Right lobe of liver (tissue), 6 donors: ENCODE measurements around the gene BRINP3. TPM values are rescaled to one million over a fixed set of nuclear protein-coding genes. Genes with fewer than 3 reads are reported as not detected.

Source experiments
- ATAC-seq, 4 donors: fragments of 200-7000 bp; cut with Tn5 transposase; one replicate each; pipeline ENCODE4 v1.9.1; 2020; ENCODE audit warnings: mild to moderate bottlenecking in 4 of 4, moderate library complexity in 4 of 4
- DNase-seq, 3 donors: peaks; one replicate each; pipeline ENCODE4 v3.0.0-alpha.2; 2020
- H3K27ac ChIP-seq, 3 donors: fragments of 200-600 bp; one replicate each; pipeline ENCODE4 v1.8.0; 2022
- H3K27me3 ChIP-seq, 2 donors: fragments of 200-600 bp; one replicate each; pipeline ENCODE4 v1.8.0; 2022
- H3K36me3 ChIP-seq, 4 donors: fragments of 200-600 bp; sonication (generic) in 1 of 4; one replicate each; pipeline versions ENCODE4 v1.5.1 to v1.8.0; 2017 to 2022; ENCODE audit warnings: control low read depth in 1 of 4
- H3K4me1 ChIP-seq, 4 donors: fragments of 200-600 bp; sonication (generic) in 1 of 4; one replicate each; pipeline versions ENCODE4 v1.5.1 to v1.8.0; 2017 to 2022; ENCODE audit warnings: control low read depth in 1 of 4
- H3K4me3 ChIP-seq, 3 donors: fragments of 200-600 bp; one replicate each; pipeline ENCODE4 v1.8.0; 2022
- H3K9me3 ChIP-seq, 4 donors: fragments of 200-600 bp; sonication (generic) in 1 of 4; one replicate each; pipeline versions ENCODE4 v1.5.1 to v1.8.0; 2017 to 2022; ENCODE audit warnings: control low read depth in 1 of 4
- CTCF ChIP-seq, 4 donors: fragments of 200-600 bp in 3 of 4; fragments of 450-650 bp in 1 of 4; IDR thresholded peaks; one replicate each; pipeline versions ENCODE4 v1.5.1 to v1.8.0; 2016 to 2022; ENCODE audit warnings: antibody characterized with exemption in 4 of 4, mild to moderate bottlenecking in 2 of 4
- POLR2A ChIP-seq: fragments of 450-650 bp; IDR thresholded peaks from one replicate; pipeline ENCODE4 v1.6.1; 2017; ENCODE audit warnings: antibody characterized with exemption, mild to moderate bottlenecking
- WGBS: methylation state at CpG from one replicate; pipeline ENCODE4 v1.1.6; 2018; ENCODE audit warnings: low coverage, low lambda C conversion rate; ENCODE audit not compliant: insufficient coverage; ENCODE audit errors: missing lambda C conversion rate; 5-methylcytosine and 5-hydroxymethylcytosine counted together
- intact Hi-C, 2 donors: fragments of 100-400 bp; cut with DNase I; formaldehyde crosslinking; loops; one replicate each; pipeline versions ENCODE4 v1.11.2 to v1.14.1; 2022
- total RNA-seq, 6 experiments: library from RNA; depleted of rRNA in 2 of 6; stranded (reverse); fragments of >200 nt in 2 of 6; fragmentation: NEBNext Ultra II Directional in 3 of 6; extraction: Animal tissue kit (Norgen Biotek cat#: 25700) in 3 of 6; gene quantifications; one replicate each; pipeline versions ENCODE4 v1.1.0 to v1.2.4, GENCODE V29; 2016 to 2023
- donor health status: DM: no; HTN: yes; CAD: no.
- donor health status: DM: no; HTN: no; CAD: no.
- donor health status: DM: no; HTN: no; CAD: no.
- donor health status: DM: no; HTN: yes; CAD: no.
- donor health status: DM: no; HTN: yes; CAD: no.

Gene BRINP3
- total RNA-seq, 6 experiments from 2014 or later: not detected

GRCh38 chr1:190344454-190344853 is 133.2 kb downstream of the BRINP3 start:
- no peak overlapping the region for H3K4me3 ChIP-seq
- no peaks in the 10 kb centered on the region for H3K27me3 ChIP-seq
- no peaks in the 10 kb centered on the region for H3K36me3 ChIP-seq
- no peaks in the 10 kb centered on the region for H3K4me1 ChIP-seq
- intact Hi-C loops: no loop called here
- H3K9me3 ChIP-seq: no peaks in the 10 kb centered on the region
- TF ChIP-seq CTCF (IDR thresholded peaks at IDR 0.05) (no peak), POLR2A (no peak)
- no peak overlapping the region for H3K27ac ChIP-seq
- no peak for ATAC-seq
- no peak for DNase-seq

- Histone ChIP-seq H3K9me3 (no peaks in the 10 kb centered on the region), H3K27ac (no peak overlapping the region), H3K27me3 (no peaks in the 10 kb centered on the region), H3K36me3 (no peaks in the 10 kb centered on the region), H3K4me3 (no peak overlapping the region), H3K4me1 (no peaks in the 10 kb centered on the region)
- TF ChIP-seq CTCF (IDR thresholded peaks at IDR 0.05) (no peak), POLR2A (no peak)
- ATAC-seq (no peak), DNase-seq (no peak)
- intact Hi-C loops: no loop called here
Measured at GRCh38 chr1:190338829-190339228, 138.8 kb downstream of the BRINP3 start.

GRCh38 chr1:190328871-190329270 is 148.8 kb downstream of the BRINP3 start:
- H3K36me3 ChIP-seq: no peaks in the 10 kb centered on the region
- H3K27ac ChIP-seq: no peak overlapping the region
- ATAC-seq: no peak
- no peaks in the 10 kb centered on the region for H3K9me3 ChIP-seq
- intact Hi-C loops: no loop called here
- H3K27me3 ChIP-seq: no peaks in the 10 kb centered on the region
- 38% methylated on average over 4 of the region's 4 CpGs for WGBS
- no peaks in the 10 kb centered on the region for H3K4me1 ChIP-seq
- no peak for DNase-seq
- H3K4me3 ChIP-seq: no peak overlapping the region
- TF ChIP-seq POLR2A: no peak
- no peak for TF ChIP-seq CTCF (IDR thresholded peaks at IDR 0.05)

DNA sequence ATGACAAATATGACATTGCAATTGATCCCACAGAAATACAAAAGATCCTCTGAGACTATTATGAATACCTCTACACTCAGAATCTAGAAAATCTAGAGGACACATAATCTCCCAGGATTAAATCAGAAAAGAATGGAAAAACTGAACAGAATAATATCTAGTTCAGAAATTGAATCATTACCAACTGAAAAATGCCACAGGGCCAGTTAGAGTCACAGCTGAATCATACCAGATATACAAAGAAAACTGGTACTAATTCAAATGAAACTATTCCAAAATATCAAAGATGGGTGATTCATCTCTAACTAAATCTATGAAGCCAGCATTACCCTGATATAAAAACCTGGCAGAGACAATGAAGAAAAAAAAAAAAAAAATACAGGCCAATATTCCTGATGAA is 149.3 kb downstream of the BRINP3 start:
- no peak for DNase-seq
- no peak for ATAC-seq
- intact Hi-C loops: no loop called here
- Histone ChIP-seq H3K36me3 (no peaks in the 10 kb centered on the region), H3K27me3 (no peaks in the 10 kb centered on the region), H3K4me1 (no peaks in the 10 kb centered on the region), H3K4me3 (no peak overlapping the region), H3K9me3 (no peaks in the 10 kb centered on the region), H3K27ac (no peak overlapping the region)
- TF ChIP-seq POLR2A: no peak
- no peak for TF ChIP-seq CTCF (IDR thresholded peaks at IDR 0.05)

GRCh38 chr1:190327271-190327670 is 150.4 kb downstream of the BRINP3 start:
- TF ChIP-seq POLR2A (no peak), CTCF (IDR thresholded peaks at IDR 0.05) (no peak)
- no peak for DNase-seq
- Histone ChIP-seq H3K36me3 (no peaks in the 10 kb centered on the region), H3K27ac (no peak overlapping the region), H3K27me3 (no peaks in the 10 kb centered on the region), H3K4me3 (no peak overlapping the region), H3K4me1 (no peaks in the 10 kb centered on the region), H3K9me3 (no peaks in the 10 kb centered on the region)
- intact Hi-C loops: no loop called here
- ATAC-seq: no peak
- WGBS: 57% methylated on average over 3 of the region's 3 CpGs
